Muscle layer of duodenum (tissue), 2 donors: ENCODE results near the gene GRK1.
"Not testable (repeated sequence)": the region's sequence is repeated elsewhere in the genome, so short reads cannot be mapped to it uniquely, and the experiment has no call there.

ENCODE experiments used
- H3K27ac ChIP-seq: one replicate; pipeline ENCODE4 v1.7.0; 2013; ENCODE audit warnings: mild to moderate bottlenecking, low read length
- H3K27me3 ChIP-seq: one replicate; pipeline ENCODE4 v1.7.0; 2013; ENCODE audit warnings: low read depth, mild to moderate bottlenecking, control low read depth, low read length
- H3K36me3 ChIP-seq, 2 donors: one replicate each; pipeline ENCODE4 v1.7.0; 2013; ENCODE audit warnings: low read length in 2 of 2, control low read depth in 1 of 2, mild to moderate bottlenecking in 1 of 2; ENCODE audit not compliant: insufficient read depth in 2 of 2, control insufficient read depth in 1 of 2
- H3K4me1 ChIP-seq, 2 donors: one replicate each; pipeline ENCODE4 v1.7.0; 2013; ENCODE audit warnings: low read length in 2 of 2, mild to moderate bottlenecking in 2 of 2, control low read depth in 1 of 2, moderate library complexity in 1 of 2; ENCODE audit not compliant: insufficient read depth in 2 of 2, control insufficient read depth in 1 of 2
- H3K4me3 ChIP-seq, 2 donors: one replicate each; pipeline ENCODE4 v1.7.0; 2013; ENCODE audit warnings: low read length in 2 of 2, low read depth in 1 of 2, mild to moderate bottlenecking in 1 of 2
- H3K9me3 ChIP-seq, 2 donors: one replicate each; pipeline ENCODE4 v1.7.0; 2013; ENCODE audit warnings: low read length in 2 of 2, control low read depth in 1 of 2, mild to moderate bottlenecking in 1 of 2; ENCODE audit not compliant: control insufficient read depth in 1 of 2
- donor health status: healthy.

GRK1 gene

GRCh38 chr13:113670541-113670940 is 3.5 kb downstream of the GRK1 start:
- Histone ChIP-seq H3K27me3 (no peaks in the 10 kb centered on the region), H3K4me1 (no peaks in the 10 kb centered on the region), H3K9me3 (no peaks in the 10 kb centered on the region), H3K27ac (no peak overlapping the region), H3K36me3 (no peaks in the 10 kb centered on the region), H3K4me3 (no peak overlapping the region)

GRCh38 chr13:113671066-113672001 is 4.3 kb downstream of the GRK1 start:
- Histone ChIP-seq H3K27ac (no peak overlapping the region), H3K4me3 (no peak overlapping the region), H3K27me3 (no peaks in the 10 kb centered on the region), H3K36me3 (no peaks in the 10 kb centered on the region), H3K4me1 (no peaks in the 10 kb centered on the region), H3K9me3 (no peaks in the 10 kb centered on the region)

- H3K4me3 ChIP-seq = no peak overlapping the region
- H3K27me3 ChIP-seq = no peaks in the 10 kb centered on the region
- H3K27ac ChIP-seq = no peak overlapping the region
- no peaks in the 10 kb centered on the region for H3K36me3 ChIP-seq
- no peaks in the 10 kb centered on the region for H3K9me3 ChIP-seq
- H3K4me1 ChIP-seq = no peaks in the 10 kb centered on the region
Observed at GRCh38 chr13:113672002-113672651, 5.1 kb downstream of the GRK1 start.

GRCh38 chr13:113722921-113723320 is 55.9 kb downstream of the GRK1 start:
- Histone ChIP-seq H3K27ac (no peak overlapping the region), H3K27me3 (no peaks in the 10 kb centered on the region), H3K36me3 (no peaks in the 10 kb centered on the region), H3K9me3 (no peaks in the 10 kb centered on the region), H3K4me1 (peaks cover 0 to 11% of the 10 kb centered on the region in 2 donors), H3K4me3 (no peak overlapping the region)

- no peaks in the 10 kb centered on the region for H3K9me3 ChIP-seq
- H3K27me3 ChIP-seq = no peaks in the 10 kb centered on the region
- H3K4me3 ChIP-seq = no peak overlapping the region
- H3K27ac ChIP-seq = no peak overlapping the region
- no peaks in the 10 kb centered on the region for H3K36me3 ChIP-seq
- H3K4me1 ChIP-seq = peaks cover 0 to 11% of the 10 kb centered on the region in 2 donors
Observed at GRCh38 chr13:113723410-113724015, 56.5 kb downstream of the GRK1 start.

GRCh38 chr13:113724016-113724758 is 57.2 kb downstream of the GRK1 start:
- Histone ChIP-seq H3K9me3 (no peaks in the 10 kb centered on the region), H3K4me1 (peaks cover 0 to 11% of the 10 kb centered on the region in 2 donors), H3K27ac (no peak overlapping the region), H3K27me3 (no peaks in the 10 kb centered on the region), H3K4me3 (peak overlapping the region in 1 of 2 donors; percentile 66), H3K36me3 (no peaks in the 10 kb centered on the region)

GRCh38 chr13:113724780-113725315 is 57.8 kb downstream of the GRK1 start:
- no peaks in the 10 kb centered on the region for H3K9me3 ChIP-seq
- H3K27ac ChIP-seq = no peak overlapping the region
- peaks cover 0 to 18% of the 10 kb centered on the region in 2 donors for H3K4me1 ChIP-seq
- H3K27me3 ChIP-seq = no peaks in the 10 kb centered on the region
- peak overlapping the region in 1 of 2 donors; percentile 66 for H3K4me3 ChIP-seq
- no peaks in the 10 kb centered on the region for H3K36me3 ChIP-seq

GRCh38 chr13:113725329-113726105 is 58.5 kb downstream of the GRK1 start:
- H3K9me3 ChIP-seq, H3K27ac ChIP-seq, H3K27me3 ChIP-seq, H3K36me3 ChIP-seq: not testable (repeated sequence)
- peak overlapping the region in 1 of 2 donors; percentile 66 for H3K4me3 ChIP-seq
- H3K4me1 ChIP-seq = peaks cover 0 to 18% of the 10 kb centered on the region in 2 donors

- not testable (repeated sequence) for H3K27me3 ChIP-seq, H3K36me3 ChIP-seq, H3K9me3 ChIP-seq, H3K27ac ChIP-seq
- peak overlapping the region in 1 of 2 donors; percentile 54 for H3K4me3 ChIP-seq
- H3K4me1 ChIP-seq = peaks cover 0 to 18% of the 10 kb centered on the region in 2 donors
Observed at GRCh38 chr13:113726106-113726821, 59.2 kb downstream of the GRK1 start.

- peaks cover 0 to 18% of the 10 kb centered on the region in 2 donors for H3K4me1 ChIP-seq
- H3K36me3 ChIP-seq = no peaks in the 10 kb centered on the region
- peak overlapping the region in 1 of 2 donors; percentile 54 for H3K4me3 ChIP-seq
- no peak overlapping the region for H3K27ac ChIP-seq
- no peaks in the 10 kb centered on the region for H3K9me3 ChIP-seq
- H3K27me3 ChIP-seq = no peaks in the 10 kb centered on the region
Observed at GRCh38 chr13:113726961-113727411, 60.0 kb downstream of the GRK1 start.
